ENCODE results near the gene SPAG16.

DNA sequence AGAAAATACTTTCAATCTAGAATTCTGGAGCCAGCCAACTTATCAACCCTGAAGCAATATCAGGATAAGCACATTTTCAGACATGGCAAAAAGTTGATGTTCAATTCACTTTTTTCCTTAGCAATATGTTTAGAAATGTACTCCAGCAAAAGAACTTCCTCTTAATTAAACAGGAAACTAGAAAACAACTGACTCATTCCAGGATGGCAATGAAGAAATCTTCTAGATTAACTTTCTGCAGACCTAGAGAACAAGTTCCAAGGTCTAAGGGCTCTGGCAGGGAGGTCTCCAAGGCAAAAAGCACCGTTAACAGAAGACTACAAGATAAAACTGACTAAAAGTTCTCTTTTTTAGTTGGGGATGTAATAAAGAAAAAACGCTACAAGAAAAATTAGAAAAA is 1057.4 kb downstream of the SPAG16 start:
- TF ChIP-seq, protein P1, sequence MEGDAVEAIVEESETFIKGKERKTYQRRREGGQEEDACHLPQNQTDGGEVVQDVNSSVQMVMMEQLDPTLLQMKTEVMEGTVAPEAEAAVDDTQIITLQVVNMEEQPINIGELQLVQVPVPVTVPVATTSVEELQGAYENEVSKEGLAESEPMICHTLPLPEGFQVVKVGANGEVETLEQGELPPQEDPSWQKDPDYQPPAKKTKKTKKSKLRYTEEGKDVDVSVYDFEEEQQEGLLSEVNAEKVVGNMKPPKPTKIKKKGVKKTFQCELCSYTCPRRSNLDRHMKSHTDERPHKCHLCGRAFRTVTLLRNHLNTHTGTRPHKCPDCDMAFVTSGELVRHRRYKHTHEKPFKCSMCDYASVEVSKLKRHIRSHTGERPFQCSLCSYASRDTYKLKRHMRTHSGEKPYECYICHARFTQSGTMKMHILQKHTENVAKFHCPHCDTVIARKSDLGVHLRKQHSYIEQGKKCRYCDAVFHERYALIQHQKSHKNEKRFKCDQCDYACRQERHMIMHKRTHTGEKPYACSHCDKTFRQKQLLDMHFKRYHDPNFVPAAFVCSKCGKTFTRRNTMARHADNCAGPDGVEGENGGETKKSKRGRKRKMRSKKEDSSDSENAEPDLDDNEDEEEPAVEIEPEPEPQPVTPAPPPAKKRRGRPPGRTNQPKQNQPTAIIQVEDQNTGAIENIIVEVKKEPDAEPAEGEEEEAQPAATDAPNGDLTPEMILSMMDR (IDR thresholded peaks at IDR 0.05): no peak
- no peak for TF ChIP-seq POLR2AphosphoS5 (IDR thresholded peaks at IDR 0.05)
- no peak for TF ChIP-seq POLR2A (IDR thresholded peaks at IDR 0.05)

All from prostate gland (tissue), 2 donors.